ENCODE measurements around the gene CLIC4. TPM values are rescaled to one million over a fixed set of nuclear protein-coding genes. Genes with fewer than 3 reads are reported as not detected.

Gene CLIC4
- 10 to 100 TPM; 36.1 to 40.7 TPM for total RNA-seq
- polyA plus RNA-seq = 10 to 100 TPM; 15.0 to 20.6 TPM

DNA sequence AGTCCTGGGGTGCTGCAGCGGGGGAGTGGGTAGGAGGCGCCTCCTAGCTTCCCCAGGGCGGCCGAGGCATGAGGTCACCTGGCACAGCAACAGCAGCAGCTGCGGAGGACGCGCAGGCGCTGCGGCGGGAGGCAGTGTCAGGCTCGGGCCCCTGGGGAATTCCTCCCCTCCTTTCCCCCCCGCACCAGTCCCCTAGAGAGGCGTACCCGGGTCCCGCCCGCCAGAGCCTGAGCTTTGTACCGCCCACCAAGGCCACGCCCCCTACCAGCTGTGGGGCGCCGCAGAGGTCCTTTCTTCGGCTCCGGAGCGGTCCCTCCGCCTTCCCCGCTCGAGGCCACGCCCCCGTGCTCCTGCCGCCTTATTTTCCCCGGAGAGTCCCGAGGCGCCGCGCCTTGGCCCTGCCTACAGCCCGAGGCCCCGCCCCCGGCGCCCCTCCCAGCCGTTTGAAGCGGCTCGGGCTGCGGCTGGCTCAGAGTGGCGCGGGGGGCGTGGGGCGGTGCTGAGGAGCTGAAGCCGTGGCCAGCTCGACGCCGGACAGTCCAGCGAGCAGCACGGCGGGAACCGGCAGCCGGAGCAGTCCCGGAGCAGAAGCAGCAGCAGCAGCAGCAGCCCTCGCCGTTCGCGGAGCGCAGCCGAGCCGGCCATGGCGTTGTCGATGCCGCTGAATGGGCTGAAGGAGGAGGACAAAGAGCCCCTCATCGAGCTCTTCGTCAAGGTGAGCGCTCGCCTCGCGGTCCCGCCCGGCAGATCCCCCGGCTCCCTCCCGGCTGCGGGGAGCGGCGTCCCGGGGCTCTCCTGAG, at the start of gene CLIC4:
Gene CLIC4 (plus strand): TSS at position 537 of the 800 bp plus-strand sequence. CDS start 107 bp downstream, at position 644.
- Histone ChIP-seq H3K4me3 (ENCODE audit: low read depth in 1 of 3, low read length in 3 of 3) (peak within 1 kb of the TSS; percentile 76 to 97 (median 93)), H3K4me1 (ENCODE audit: control insufficient read depth in 4 of 4, insufficient read depth in 4 of 4, low read length in 3 of 4) (peaks cover 0 to 38% (median 32%) of the 10 kb centered on the region in 4 donors), H3K9me3 (ENCODE audit: control insufficient read depth in 4 of 4, low read length in 3 of 4) (no peaks in the 10 kb centered on the region), H3K9ac (ENCODE audit: low read depth in 1 of 2, low read length in 2 of 2) (peak within 1 kb of the TSS; percentile 80 to 96), H3K27ac (ENCODE audit: low read depth in 1 of 2, low read length in 2 of 2) (peak within 1 kb of the TSS; percentile 86 to 91), H3K36me3 (ENCODE audit: control insufficient read depth in 4 of 4, insufficient read depth in 3 of 4, low read depth in 1 of 4, low read length in 3 of 4) (no peaks in the 10 kb centered on the region), H3K27me3 (ENCODE audit: control insufficient read depth in 4 of 4, insufficient read depth in 4 of 4, low read length in 3 of 4) (no peaks in the 10 kb centered on the region)
- DNase-seq (ENCODE audit: low spot score) = peak; percentile 100
- TF ChIP-seq TAF1 (conservative IDR thresholded peaks at IDR 0.05) (peak; percentile 77), NR2F2 (IDR thresholded peaks at IDR 0.05) (peak; percentile 62), RXRA (IDR thresholded peaks at IDR 0.05) (peak; percentile 57 to 60), EGR1 (IDR thresholded peaks at IDR 0.05; ENCODE audit: low read depth in 2 of 2) (peak; percentile 37 to 52), HNF4A (conservative IDR thresholded peaks at IDR 0.05) (peak; percentile 69 to 73), FOXA2 (IDR thresholded peaks at IDR 0.05) (no peak), FOXA1 (IDR thresholded peaks at IDR 0.05) (peak; percentile 46), SP1 (IDR thresholded peaks at IDR 0.05) (peak; percentile 96), JUND (IDR thresholded peaks at IDR 0.05) (peak in 1 of 2 donors; percentile 57), GABPA (IDR thresholded peaks at IDR 0.05 in 1 of 2, conservative IDR thresholded peaks at IDR 0.05 in 1 of 2) (no peak), RAD21 (IDR thresholded peaks at IDR 0.05) (peak; percentile 37 to 38), YY1 (IDR thresholded peaks at IDR 0.05) (peak; percentile 83), HNF4G (IDR thresholded peaks at IDR 0.05) (peak; percentile 63)
- TF ChIP-seq, protein P1, sequence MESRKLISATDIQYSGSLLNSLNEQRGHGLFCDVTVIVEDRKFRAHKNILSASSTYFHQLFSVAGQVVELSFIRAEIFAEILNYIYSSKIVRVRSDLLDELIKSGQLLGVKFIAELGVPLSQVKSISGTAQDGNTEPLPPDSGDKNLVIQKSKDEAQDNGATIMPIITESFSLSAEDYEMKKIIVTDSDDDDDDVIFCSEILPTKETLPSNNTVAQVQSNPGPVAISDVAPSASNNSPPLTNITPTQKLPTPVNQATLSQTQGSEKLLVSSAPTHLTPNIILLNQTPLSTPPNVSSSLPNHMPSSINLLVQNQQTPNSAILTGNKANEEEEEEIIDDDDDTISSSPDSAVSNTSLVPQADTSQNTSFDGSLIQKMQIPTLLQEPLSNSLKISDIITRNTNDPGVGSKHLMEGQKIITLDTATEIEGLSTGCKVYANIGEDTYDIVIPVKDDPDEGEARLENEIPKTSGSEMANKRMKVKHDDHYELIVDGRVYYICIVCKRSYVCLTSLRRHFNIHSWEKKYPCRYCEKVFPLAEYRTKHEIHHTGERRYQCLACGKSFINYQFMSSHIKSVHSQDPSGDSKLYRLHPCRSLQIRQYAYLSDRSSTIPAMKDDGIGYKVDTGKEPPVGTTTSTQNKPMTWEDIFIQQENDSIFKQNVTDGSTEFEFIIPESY (IDR thresholded peaks at IDR 0.05) = no peak
- TF ChIP-seq, protein P2, sequence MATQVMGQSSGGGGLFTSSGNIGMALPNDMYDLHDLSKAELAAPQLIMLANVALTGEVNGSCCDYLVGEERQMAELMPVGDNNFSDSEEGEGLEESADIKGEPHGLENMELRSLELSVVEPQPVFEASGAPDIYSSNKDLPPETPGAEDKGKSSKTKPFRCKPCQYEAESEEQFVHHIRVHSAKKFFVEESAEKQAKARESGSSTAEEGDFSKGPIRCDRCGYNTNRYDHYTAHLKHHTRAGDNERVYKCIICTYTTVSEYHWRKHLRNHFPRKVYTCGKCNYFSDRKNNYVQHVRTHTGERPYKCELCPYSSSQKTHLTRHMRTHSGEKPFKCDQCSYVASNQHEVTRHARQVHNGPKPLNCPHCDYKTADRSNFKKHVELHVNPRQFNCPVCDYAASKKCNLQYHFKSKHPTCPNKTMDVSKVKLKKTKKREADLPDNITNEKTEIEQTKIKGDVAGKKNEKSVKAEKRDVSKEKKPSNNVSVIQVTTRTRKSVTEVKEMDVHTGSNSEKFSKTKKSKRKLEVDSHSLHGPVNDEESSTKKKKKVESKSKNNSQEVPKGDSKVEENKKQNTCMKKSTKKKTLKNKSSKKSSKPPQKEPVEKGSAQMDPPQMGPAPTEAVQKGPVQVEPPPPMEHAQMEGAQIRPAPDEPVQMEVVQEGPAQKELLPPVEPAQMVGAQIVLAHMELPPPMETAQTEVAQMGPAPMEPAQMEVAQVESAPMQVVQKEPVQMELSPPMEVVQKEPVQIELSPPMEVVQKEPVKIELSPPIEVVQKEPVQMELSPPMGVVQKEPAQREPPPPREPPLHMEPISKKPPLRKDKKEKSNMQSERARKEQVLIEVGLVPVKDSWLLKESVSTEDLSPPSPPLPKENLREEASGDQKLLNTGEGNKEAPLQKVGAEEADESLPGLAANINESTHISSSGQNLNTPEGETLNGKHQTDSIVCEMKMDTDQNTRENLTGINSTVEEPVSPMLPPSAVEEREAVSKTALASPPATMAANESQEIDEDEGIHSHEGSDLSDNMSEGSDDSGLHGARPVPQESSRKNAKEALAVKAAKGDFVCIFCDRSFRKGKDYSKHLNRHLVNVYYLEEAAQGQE (IDR thresholded peaks at IDR 0.05) = peak; percentile 82
- TF ChIP-seq, protein P3, sequence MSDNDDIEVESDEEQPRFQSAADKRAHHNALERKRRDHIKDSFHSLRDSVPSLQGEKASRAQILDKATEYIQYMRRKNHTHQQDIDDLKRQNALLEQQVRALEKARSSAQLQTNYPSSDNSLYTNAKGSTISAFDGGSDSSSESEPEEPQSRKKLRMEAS (IDR thresholded peaks at IDR 0.05) = peak; percentile 36
- TF ChIP-seq, protein P4, sequence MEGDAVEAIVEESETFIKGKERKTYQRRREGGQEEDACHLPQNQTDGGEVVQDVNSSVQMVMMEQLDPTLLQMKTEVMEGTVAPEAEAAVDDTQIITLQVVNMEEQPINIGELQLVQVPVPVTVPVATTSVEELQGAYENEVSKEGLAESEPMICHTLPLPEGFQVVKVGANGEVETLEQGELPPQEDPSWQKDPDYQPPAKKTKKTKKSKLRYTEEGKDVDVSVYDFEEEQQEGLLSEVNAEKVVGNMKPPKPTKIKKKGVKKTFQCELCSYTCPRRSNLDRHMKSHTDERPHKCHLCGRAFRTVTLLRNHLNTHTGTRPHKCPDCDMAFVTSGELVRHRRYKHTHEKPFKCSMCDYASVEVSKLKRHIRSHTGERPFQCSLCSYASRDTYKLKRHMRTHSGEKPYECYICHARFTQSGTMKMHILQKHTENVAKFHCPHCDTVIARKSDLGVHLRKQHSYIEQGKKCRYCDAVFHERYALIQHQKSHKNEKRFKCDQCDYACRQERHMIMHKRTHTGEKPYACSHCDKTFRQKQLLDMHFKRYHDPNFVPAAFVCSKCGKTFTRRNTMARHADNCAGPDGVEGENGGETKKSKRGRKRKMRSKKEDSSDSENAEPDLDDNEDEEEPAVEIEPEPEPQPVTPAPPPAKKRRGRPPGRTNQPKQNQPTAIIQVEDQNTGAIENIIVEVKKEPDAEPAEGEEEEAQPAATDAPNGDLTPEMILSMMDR (IDR thresholded peaks at IDR 0.05; ENCODE audit: low read depth, low read length, missing input control) = no peak
- TF ChIP-seq, protein P5, sequence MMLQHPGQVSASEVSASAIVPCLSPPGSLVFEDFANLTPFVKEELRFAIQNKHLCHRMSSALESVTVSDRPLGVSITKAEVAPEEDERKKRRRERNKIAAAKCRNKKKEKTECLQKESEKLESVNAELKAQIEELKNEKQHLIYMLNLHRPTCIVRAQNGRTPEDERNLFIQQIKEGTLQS (IDR thresholded peaks at IDR 0.05) = peak; percentile 43
- under 1% methylated on average over 80 of the region's 80 CpGs for WGBS
